ENCODE results near the gene PTPRK.
"Not testable (repeated sequence)": the region's sequence is repeated elsewhere in the genome, so short reads cannot be mapped to it uniquely, and the experiment has no call there.

Gene PTPRK

GRCh38 chr6:128465368-128466343, 54.7 kb downstream of the PTPRK start:
- Histone ChIP-seq H3K9me3 (ENCODE audit: control insufficient read depth, insufficient read depth, low read length) (no peaks in the 10 kb centered on the region), H3K9ac (ENCODE audit: low read depth, low read length) (no peak overlapping the region), H3K4me1 (ENCODE audit: insufficient read depth, low read length) (no peaks in the 10 kb centered on the region), H3K36me3 (ENCODE audit: insufficient read depth, low read length) (no peaks in the 10 kb centered on the region)

GRCh38 chr6:128464790-128465189, 55.6 kb downstream of the PTPRK start:
- no peaks in the 10 kb centered on the region for H3K36me3 ChIP-seq (ENCODE audit: insufficient read depth, low read length)
- no peaks in the 10 kb centered on the region for H3K4me1 ChIP-seq (ENCODE audit: insufficient read depth, low read length)
- H3K9ac ChIP-seq (ENCODE audit: low read depth, low read length): no peak overlapping the region
- no peaks in the 10 kb centered on the region for H3K9me3 ChIP-seq (ENCODE audit: control insufficient read depth, insufficient read depth, low read length)

- Histone ChIP-seq H3K4me1 (ENCODE audit: insufficient read depth, low read length) (no peaks in the 10 kb centered on the region), H3K36me3 (ENCODE audit: insufficient read depth, low read length) (no peaks in the 10 kb centered on the region), H3K9ac (ENCODE audit: low read depth, low read length) (no peak overlapping the region), H3K9me3 (ENCODE audit: control insufficient read depth, insufficient read depth, low read length) (no peaks in the 10 kb centered on the region)
Observed at GRCh38 chr6:128463942-128464341, 56.5 kb downstream of the PTPRK start.

- no peaks in the 10 kb centered on the region for H3K36me3 ChIP-seq (ENCODE audit: insufficient read depth, low read length)
- no peaks in the 10 kb centered on the region for H3K9me3 ChIP-seq (ENCODE audit: control insufficient read depth, insufficient read depth, low read length)
- no peaks in the 10 kb centered on the region for H3K4me1 ChIP-seq (ENCODE audit: insufficient read depth, low read length)
- no peak overlapping the region for H3K9ac ChIP-seq (ENCODE audit: low read depth, low read length)
Observed at GRCh38 chr6:128461501-128461900, 58.9 kb downstream of the PTPRK start.

- no peak overlapping the region for H3K9ac ChIP-seq (ENCODE audit: low read depth, low read length)
- no peaks in the 10 kb centered on the region for H3K4me1 ChIP-seq (ENCODE audit: insufficient read depth, low read length)
- H3K9me3 ChIP-seq (ENCODE audit: control insufficient read depth, insufficient read depth, low read length): no peaks in the 10 kb centered on the region
- H3K36me3 ChIP-seq (ENCODE audit: insufficient read depth, low read length): no peaks in the 10 kb centered on the region
Observed at GRCh38 chr6:128456510-128457230, 63.7 kb downstream of the PTPRK start.

- H3K9me3 ChIP-seq (ENCODE audit: control insufficient read depth, insufficient read depth, low read length): no peaks in the 10 kb centered on the region
- H3K9ac ChIP-seq (ENCODE audit: low read depth, low read length): no peak overlapping the region
- no peaks in the 10 kb centered on the region for H3K36me3 ChIP-seq (ENCODE audit: insufficient read depth, low read length)
- no peaks in the 10 kb centered on the region for H3K4me1 ChIP-seq (ENCODE audit: insufficient read depth, low read length)
Observed at GRCh38 chr6:128455959-128456358, 64.4 kb downstream of the PTPRK start.

GRCh38 chr6:128452713-128453112, 67.7 kb downstream of the PTPRK start:
- H3K9ac ChIP-seq (ENCODE audit: low read depth, low read length): no peak overlapping the region
- H3K4me1 ChIP-seq (ENCODE audit: insufficient read depth, low read length): no peaks in the 10 kb centered on the region
- no peaks in the 10 kb centered on the region for H3K36me3 ChIP-seq (ENCODE audit: insufficient read depth, low read length)
- no peaks in the 10 kb centered on the region for H3K9me3 ChIP-seq (ENCODE audit: control insufficient read depth, insufficient read depth, low read length)

GRCh38 chr6:128446497-128446896, 73.9 kb downstream of the PTPRK start:
- no peaks in the 10 kb centered on the region for H3K36me3 ChIP-seq (ENCODE audit: insufficient read depth, low read length)
- H3K9ac ChIP-seq (ENCODE audit: low read depth, low read length): no peak overlapping the region
- peaks cover 4% of the 10 kb centered on the region; the same call in 1 of the 2 replicates for H3K4me1 ChIP-seq (ENCODE audit: insufficient read depth, low read length)
- no peaks in the 10 kb centered on the region for H3K9me3 ChIP-seq (ENCODE audit: control insufficient read depth, insufficient read depth, low read length)

GRCh38 chr6:128443553-128443952, 76.8 kb downstream of the PTPRK start:
- Histone ChIP-seq H3K9ac (ENCODE audit: low read depth, low read length) (no peak overlapping the region), H3K36me3 (ENCODE audit: insufficient read depth, low read length) (no peaks in the 10 kb centered on the region), H3K4me1 (ENCODE audit: insufficient read depth, low read length) (peaks cover 19% of the 10 kb centered on the region), H3K9me3 (ENCODE audit: control insufficient read depth, insufficient read depth, low read length) (no peaks in the 10 kb centered on the region)

GRCh38 chr6:128439627-128440026, 80.8 kb downstream of the PTPRK start:
- no peak overlapping the region for H3K9ac ChIP-seq (ENCODE audit: low read depth, low read length)
- H3K4me1 ChIP-seq (ENCODE audit: insufficient read depth, low read length): peaks cover 24% of the 10 kb centered on the region
- no peaks in the 10 kb centered on the region for H3K9me3 ChIP-seq (ENCODE audit: control insufficient read depth, insufficient read depth, low read length)
- H3K36me3 ChIP-seq (ENCODE audit: insufficient read depth, low read length): no peaks in the 10 kb centered on the region

- Histone ChIP-seq H3K9me3 (ENCODE audit: control insufficient read depth, insufficient read depth, low read length) (no peaks in the 10 kb centered on the region), H3K4me1 (ENCODE audit: insufficient read depth, low read length) (peaks cover 24% of the 10 kb centered on the region), H3K9ac (ENCODE audit: low read depth, low read length) (no peak overlapping the region), H3K36me3 (ENCODE audit: insufficient read depth, low read length) (no peaks in the 10 kb centered on the region)
Observed at GRCh38 chr6:128438393-128438792, 82.0 kb downstream of the PTPRK start.

- Histone ChIP-seq H3K4me1 (ENCODE audit: insufficient read depth, low read length) (peaks cover 24% of the 10 kb centered on the region), H3K9ac (ENCODE audit: low read depth, low read length) (no peak overlapping the region)
Observed at GRCh38 chr6:128437685-128438084, 82.7 kb downstream of the PTPRK start.

GRCh38 chr6:128434752-128435151, 85.6 kb downstream of the PTPRK start:
- H3K36me3 ChIP-seq (ENCODE audit: insufficient read depth, low read length); H3K9me3 ChIP-seq (ENCODE audit: control insufficient read depth, insufficient read depth, low read length); H3K9ac ChIP-seq (ENCODE audit: low read depth, low read length): not testable (repeated sequence)
- H3K4me1 ChIP-seq (ENCODE audit: insufficient read depth, low read length): peaks cover 31% of the 10 kb centered on the region; the same call in 1 of the 2 replicates

More at GRCh38 chr6:128437685-128438084, 82.7 kb downstream of the PTPRK start:
- Histone ChIP-seq H3K9me3 (ENCODE audit: control insufficient read depth, insufficient read depth, low read length) (no peaks in the 10 kb centered on the region), H3K36me3 (ENCODE audit: insufficient read depth, low read length) (no peaks in the 10 kb centered on the region)

GRCh38 chr6:128432394-128432793, 88.0 kb downstream of the PTPRK start:
- Histone ChIP-seq H3K36me3 (ENCODE audit: insufficient read depth, low read length) (no peaks in the 10 kb centered on the region), H3K9me3 (ENCODE audit: control insufficient read depth, insufficient read depth, low read length) (no peaks in the 10 kb centered on the region), H3K4me1 (ENCODE audit: insufficient read depth, low read length) (peaks cover 15% of the 10 kb centered on the region; the same call in 1 of the 2 replicates), H3K9ac (ENCODE audit: low read depth, low read length) (no peak overlapping the region)
